GM18868 (cell line): ENCODE results near the gene MAP3K19.

Source experiments
- ATAC-seq: cut with Tn5 transposase; IDR thresholded peaks from one replicate; pipeline ENCODE4 v1.9.1; 2021; ENCODE audit warnings: mild to moderate bottlenecking, moderate library complexity; ENCODE audit not compliant: unreplicated experiment

MAP3K19 gene

DNA sequence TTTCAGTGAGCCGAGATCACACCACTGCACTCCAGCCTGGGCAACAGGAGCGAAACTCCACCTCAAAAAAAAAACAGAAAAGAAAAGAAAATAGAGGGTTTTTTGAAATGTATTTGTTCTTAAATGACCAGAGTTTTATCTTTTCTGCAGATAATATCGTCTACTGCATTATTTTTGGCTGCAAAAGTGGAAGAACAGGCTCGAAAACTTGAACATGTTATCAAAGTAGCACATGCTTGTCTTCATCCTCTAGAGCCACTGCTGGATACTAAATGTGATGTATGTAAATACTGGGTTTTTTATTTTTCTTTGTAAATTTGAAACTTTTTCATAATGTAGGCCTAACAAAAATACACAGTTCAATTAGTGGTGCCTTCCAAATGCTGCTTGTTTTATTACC, 110.6 kb downstream of the MAP3K19 start:
- ATAC-seq: no peak

- ATAC-seq: no peak
Measured at GRCh38 chr2:134934641-134935040, 112.6 kb downstream of the MAP3K19 start.

GRCh38 chr2:134934150-134934549, 113.1 kb downstream of the MAP3K19 start:
- ATAC-seq: no peak

DNA sequence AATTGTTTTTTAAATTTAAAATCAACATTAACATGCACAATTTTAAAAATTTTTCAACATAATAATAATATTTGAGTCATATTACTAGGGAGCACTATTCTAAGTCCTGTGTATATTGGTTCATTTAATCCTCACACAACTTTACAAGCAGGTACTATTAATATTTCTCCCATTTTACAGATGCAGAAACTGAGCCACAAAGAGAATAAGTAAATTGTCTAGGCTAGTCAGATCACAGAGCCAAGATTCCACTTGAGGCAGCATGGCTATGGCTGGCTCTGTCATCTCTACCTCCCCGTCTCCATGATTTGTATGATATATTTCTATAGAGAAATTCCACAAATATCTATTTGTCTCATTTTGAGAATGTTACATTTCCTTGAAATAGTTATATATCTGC, 113.5 kb downstream of the MAP3K19 start:
- ATAC-seq: no peak

- no peak for ATAC-seq
Measured at GRCh38 chr2:134932864-134933526, 114.3 kb downstream of the MAP3K19 start.

GRCh38 chr2:134927195-134927594, 120.1 kb downstream of the MAP3K19 start:
- ATAC-seq: no peak

DNA sequence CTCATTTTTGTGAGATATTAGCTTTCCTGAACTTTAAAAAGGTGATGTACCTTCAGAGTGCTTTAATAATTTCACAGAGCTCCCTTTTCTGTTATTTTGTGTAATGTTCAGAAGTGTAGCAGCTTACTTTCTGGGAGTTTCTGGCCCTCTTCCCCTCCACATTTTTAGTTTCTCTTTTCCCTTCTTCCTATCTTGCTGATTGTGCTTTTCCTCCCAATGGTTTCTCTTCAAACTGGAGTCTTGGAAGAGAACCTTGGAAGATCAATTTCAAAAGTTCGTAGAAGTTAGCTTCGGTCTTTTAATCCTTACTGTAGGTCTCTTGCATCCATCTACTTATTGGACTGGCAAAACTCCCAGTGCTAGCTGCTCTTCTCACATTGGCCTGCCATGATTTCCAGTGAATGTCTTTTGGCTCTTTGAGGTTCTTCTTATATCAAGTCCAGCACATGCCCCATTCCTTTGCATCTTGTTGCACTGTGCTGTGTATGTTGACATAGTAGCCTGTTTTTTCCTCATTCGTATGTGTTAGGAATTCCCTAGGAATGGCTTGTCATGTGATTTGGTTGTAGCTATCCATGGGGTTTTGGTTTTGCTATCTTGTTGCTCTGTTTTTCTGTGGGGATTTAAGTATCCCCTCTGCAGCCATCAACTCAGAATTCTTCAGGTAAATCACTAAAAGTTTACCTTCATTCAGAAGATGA, 120.9 kb downstream of the MAP3K19 start:
- ATAC-seq: no peak

- no peak for ATAC-seq
Measured at GRCh38 chr2:134924912-134925311, 122.3 kb downstream of the MAP3K19 start.

DNA sequence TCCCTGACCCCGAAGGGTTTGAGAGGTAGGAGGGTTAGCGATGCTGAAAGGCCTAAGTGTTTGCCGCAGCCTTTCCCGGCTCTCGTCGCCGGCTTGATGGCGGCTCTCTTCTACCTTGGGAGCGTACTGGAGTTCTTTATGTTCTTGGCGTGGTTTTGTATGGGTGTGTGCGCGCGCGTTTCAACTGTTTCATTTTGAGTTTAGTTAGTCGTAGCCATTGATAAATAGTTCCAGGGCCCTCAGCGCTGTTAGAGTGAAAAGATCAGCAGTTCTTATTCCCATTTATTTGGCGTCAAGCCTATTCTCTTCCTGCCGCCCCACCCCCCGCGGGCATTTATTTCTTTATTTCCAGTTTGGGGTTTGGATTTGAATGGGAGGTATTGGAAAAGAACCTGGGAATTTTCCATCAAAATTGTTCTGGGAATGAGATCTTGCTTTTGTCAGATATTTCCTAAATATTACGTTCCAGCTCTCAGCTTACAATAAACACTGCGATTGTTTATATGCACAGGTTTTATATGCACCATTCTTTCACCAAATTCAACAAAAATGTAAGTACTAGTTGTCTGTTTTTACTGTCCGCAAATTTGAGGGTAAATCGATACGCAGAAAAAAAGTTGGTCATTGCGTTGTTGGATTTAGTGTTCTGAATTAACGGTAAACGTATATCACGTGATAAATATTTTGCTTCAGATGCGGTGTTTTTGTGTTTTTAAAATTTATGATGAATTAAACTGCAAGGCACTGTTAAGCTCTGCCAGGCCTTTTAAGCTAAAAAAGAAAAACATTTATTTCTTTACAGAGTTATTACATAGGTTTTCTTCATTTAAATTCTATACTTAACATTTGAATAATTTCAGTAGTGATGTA, 127.7 kb downstream of the MAP3K19 start:
- no peak for ATAC-seq

DNA sequence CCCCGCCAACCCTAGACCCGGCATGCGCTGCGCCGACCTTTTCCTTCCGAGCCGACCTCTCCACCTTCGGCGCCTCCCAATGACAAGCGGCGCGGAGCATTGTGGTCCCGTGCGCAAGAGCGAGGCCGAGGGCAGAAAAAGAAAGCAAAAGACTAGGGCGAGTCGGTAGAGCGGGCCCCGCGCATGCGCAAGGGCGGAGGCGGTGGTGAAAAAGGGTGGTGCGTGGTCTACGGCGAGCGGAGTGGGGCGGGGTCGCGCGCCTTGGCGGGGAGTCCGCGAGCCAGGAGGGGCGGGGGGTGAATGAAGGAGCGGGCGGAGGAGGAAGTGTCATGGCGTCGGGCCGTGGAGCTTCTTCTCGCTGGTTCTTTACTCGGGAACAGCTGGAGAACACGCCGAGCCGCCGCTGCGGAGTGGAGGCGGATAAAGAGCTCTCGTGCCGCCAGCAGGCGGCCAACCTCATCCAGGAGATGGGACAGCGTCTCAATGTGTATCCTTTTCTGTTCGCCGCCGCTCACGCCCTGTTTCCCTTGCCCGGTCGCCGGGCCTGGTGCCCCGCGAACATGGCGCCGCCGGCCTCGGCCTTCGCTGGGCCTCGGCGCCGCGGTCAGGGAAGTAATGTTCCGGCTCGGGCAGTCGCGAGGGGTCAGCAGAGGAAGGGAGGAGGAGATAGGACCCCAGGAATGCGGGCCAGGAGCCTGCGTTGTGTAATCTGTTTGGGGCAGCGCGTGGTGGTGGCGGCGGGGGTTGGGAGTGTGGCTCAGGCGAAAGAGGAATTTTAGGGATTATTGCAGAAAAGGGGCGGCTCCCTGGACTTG, 128.5 kb downstream of the MAP3K19 start, which contains the start of gene CCNT2:
CCNT2 (plus strand) TSS at position 297 of the 815 bp plus-strand sequence; CDS start at position 330, 33 bp downstream.
- peak; percentile 75 for ATAC-seq

DNA sequence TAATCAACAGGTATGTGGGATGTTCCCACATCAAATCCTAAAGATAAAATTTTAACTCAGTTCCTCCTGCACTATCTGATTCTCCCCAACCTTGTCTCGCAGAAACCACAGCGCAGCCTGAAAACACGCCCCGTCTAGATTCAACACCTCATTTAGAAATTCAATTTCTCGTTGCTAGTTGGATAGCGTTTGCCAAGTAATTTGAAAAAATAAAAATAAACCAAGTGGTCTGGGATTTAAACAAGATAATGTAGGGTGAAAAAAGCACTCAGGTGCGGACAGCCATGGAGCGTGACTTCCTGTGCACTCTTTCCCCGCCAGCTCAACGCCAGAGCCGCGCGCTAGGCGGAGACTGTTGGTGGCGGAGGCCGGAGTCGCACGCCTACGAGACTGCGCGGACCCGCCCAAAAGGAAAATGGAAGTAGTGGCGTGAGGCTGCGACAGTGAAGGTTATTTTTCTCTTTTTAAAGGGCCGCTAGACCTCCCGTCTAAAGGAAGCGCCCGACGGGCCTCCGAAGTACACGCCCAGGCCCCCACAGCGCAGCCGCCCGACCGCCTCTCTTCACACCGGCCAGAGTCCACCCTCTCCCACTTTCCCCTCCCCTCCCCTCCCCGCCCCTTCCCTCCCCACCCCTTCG, 129.2 kb downstream of the MAP3K19 start:
- ATAC-seq: peak; percentile 80

GRCh38 chr2:134917360-134917865, 129.8 kb downstream of the MAP3K19 start:
- ATAC-seq: no peak
